Tibial nerve (tissue), 4 donors: ENCODE measurements around the gene ACBD3.

Experiments
- EP300 ChIP-seq, 2 donors: sonication (generic); formaldehyde crosslinking; IDR thresholded peaks; one replicate each; pipeline ENCODE4 v1.6.1; 2017; ENCODE audit warnings: antibody characterized with exemption in 2 of 2, mild to moderate bottlenecking in 1 of 2
- POLR2A ChIP-seq, 2 donors: fragments of 450-650 bp; IDR thresholded peaks; one replicate each; pipeline ENCODE4 v1.6.1; 2017; ENCODE audit warnings: antibody characterized with exemption in 2 of 2, mild to moderate bottlenecking in 2 of 2, moderate library complexity in 2 of 2
- TF ChIP-seq, protein P1 (sequence below), 5 experiments: fragments of 200-600 bp in 3 of 5; fragments of 450-650 bp in 2 of 5; sonication (generic) in 3 of 5; IDR thresholded peaks; one replicate each; pipeline ENCODE4 v1.5.1; 2016 to 2019; ENCODE audit warnings: antibody characterized with exemption in 5 of 5, mild to moderate bottlenecking in 3 of 5, moderate library complexity in 2 of 5

DNA sequence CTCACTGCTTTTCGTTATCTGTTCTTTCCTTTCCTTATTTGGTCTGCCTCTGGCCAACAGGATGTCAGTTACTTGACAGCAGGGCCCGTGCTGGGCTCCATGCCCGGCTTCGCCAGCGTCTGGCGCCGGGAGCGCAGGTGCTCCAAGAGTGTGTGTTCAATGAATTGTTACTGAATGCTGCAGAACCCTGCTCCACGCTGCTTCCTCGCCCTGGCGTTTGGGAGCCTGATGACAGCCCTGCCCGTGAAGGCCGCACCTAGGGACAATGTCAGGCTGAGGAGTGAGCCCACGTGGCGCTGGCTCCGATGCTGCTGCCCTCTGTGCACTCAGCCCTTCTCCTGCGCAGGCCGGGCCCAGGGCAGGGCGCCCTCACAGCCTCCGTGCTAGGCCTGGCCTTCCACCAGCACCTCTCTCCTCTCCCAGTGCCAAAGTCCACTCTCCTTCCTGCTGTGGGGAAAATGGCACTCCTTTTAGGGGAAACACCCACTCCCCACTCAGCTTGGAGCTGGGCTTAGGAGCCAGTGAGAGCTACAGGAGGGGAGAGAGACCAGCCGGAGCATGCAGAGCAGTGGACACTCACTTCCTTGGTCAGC, 51.4 kb downstream of the ACBD3 start:
- TF ChIP-seq, protein P1, sequence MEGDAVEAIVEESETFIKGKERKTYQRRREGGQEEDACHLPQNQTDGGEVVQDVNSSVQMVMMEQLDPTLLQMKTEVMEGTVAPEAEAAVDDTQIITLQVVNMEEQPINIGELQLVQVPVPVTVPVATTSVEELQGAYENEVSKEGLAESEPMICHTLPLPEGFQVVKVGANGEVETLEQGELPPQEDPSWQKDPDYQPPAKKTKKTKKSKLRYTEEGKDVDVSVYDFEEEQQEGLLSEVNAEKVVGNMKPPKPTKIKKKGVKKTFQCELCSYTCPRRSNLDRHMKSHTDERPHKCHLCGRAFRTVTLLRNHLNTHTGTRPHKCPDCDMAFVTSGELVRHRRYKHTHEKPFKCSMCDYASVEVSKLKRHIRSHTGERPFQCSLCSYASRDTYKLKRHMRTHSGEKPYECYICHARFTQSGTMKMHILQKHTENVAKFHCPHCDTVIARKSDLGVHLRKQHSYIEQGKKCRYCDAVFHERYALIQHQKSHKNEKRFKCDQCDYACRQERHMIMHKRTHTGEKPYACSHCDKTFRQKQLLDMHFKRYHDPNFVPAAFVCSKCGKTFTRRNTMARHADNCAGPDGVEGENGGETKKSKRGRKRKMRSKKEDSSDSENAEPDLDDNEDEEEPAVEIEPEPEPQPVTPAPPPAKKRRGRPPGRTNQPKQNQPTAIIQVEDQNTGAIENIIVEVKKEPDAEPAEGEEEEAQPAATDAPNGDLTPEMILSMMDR (IDR thresholded peaks at IDR 0.05): no peak
- no peak for TF ChIP-seq POLR2A (IDR thresholded peaks at IDR 0.05)
- TF ChIP-seq EP300 (IDR thresholded peaks at IDR 0.05): no peak
